Measurements from ENCODE around the gene RRBP1. TPM values are rescaled to one million over a fixed set of nuclear protein-coding genes. Genes with fewer than 3 reads are reported as not detected.

The RRBP1 gene
- total RNA-seq, 1 experiment from 2014 or later = 3.7 TPM

GRCh38 chr20:17569616-17570346 lies 112.3 kb downstream of the RRBP1 start, which contains the start of gene DSTN:
Gene DSTN, plus strand, starts transcription at chr20:17570075. Its CDS starts 134 bp downstream, at chr20:17570209.
- H3K27ac ChIP-seq (ENCODE audit: low read length) = no peak within 1 kb of the TSS
- H3K9me2 ChIP-seq (replicated peaks; ENCODE audit: insufficient read depth, low read length) = no peaks in the 10 kb centered on the region
- H3K79me2 ChIP-seq (ENCODE audit: low read length) = no peaks in the 10 kb centered on the region
- peaks cover 13% of the 10 kb centered on the region for H3K4me1 ChIP-seq (ENCODE audit: low read length)
- peak within 1 kb of the TSS; percentile 94 for H2AFZ ChIP-seq (ENCODE audit: low read length)
- no peaks in the 10 kb centered on the region for H3K9me3 ChIP-seq (ENCODE audit: low read length)
- DNase-seq = peak; percentile 94
- no peaks in the 10 kb centered on the region for H3K27me3 ChIP-seq (ENCODE audit: low read length)
- H3K9ac ChIP-seq (ENCODE audit: low read length) = peak within 1 kb of the TSS; percentile 78
- peak within 1 kb of the TSS; percentile 81 for H3K4me2 ChIP-seq (ENCODE audit: low read depth, low read length, poor library complexity, severe bottlenecking)
- H3K36me3 ChIP-seq (ENCODE audit: insufficient read depth, low read length) = no peaks in the 10 kb centered on the region
- H4K20me1 ChIP-seq (ENCODE audit: insufficient read depth, low read depth, low read length) = no peaks in the 10 kb centered on the region
- H3K4me3 ChIP-seq (ENCODE audit: low read length) = peak within 1 kb of the TSS; percentile 74

- H2AFZ ChIP-seq (ENCODE audit: low read length) = no peak overlapping the region
- H3K4me3 ChIP-seq (ENCODE audit: low read length) = no peak overlapping the region
- H3K9me2 ChIP-seq (replicated peaks; ENCODE audit: insufficient read depth, low read length) = no peaks in the 10 kb centered on the region
- H3K4me1 ChIP-seq (ENCODE audit: low read length) = peaks cover 13% of the 10 kb centered on the region
- H4K20me1 ChIP-seq (ENCODE audit: insufficient read depth, low read depth, low read length) = no peaks in the 10 kb centered on the region
- H3K27ac ChIP-seq (ENCODE audit: low read length) = no peak overlapping the region
- no peaks in the 10 kb centered on the region for H3K27me3 ChIP-seq (ENCODE audit: low read length)
- no peak overlapping the region for H3K9ac ChIP-seq (ENCODE audit: low read length)
- H3K4me2 ChIP-seq (ENCODE audit: low read depth, low read length, poor library complexity, severe bottlenecking) = no peak overlapping the region
- no peaks in the 10 kb centered on the region for H3K9me3 ChIP-seq (ENCODE audit: low read length)
- H3K36me3 ChIP-seq (ENCODE audit: insufficient read depth, low read length) = no peaks in the 10 kb centered on the region
- DNase-seq = no peak
- H3K79me2 ChIP-seq (ENCODE audit: low read length) = no peaks in the 10 kb centered on the region
These were observed 113.0 kb downstream of the RRBP1 start for GRCh38 chr20:17568972-17569521.

GRCh38 chr20:17568045-17568788 lies 113.8 kb downstream of the RRBP1 start:
- no peaks in the 10 kb centered on the region for H4K20me1 ChIP-seq (ENCODE audit: insufficient read depth, low read depth, low read length)
- DNase-seq = no peak
- no peaks in the 10 kb centered on the region for H3K9me3 ChIP-seq (ENCODE audit: low read length)
- H2AFZ ChIP-seq (ENCODE audit: low read length) = no peak overlapping the region
- H3K9me2 ChIP-seq (replicated peaks; ENCODE audit: insufficient read depth, low read length) = no peaks in the 10 kb centered on the region
- no peaks in the 10 kb centered on the region for H3K36me3 ChIP-seq (ENCODE audit: insufficient read depth, low read length)
- H3K79me2 ChIP-seq (ENCODE audit: low read length) = no peaks in the 10 kb centered on the region
- H3K4me2 ChIP-seq (ENCODE audit: low read depth, low read length, poor library complexity, severe bottlenecking) = no peak overlapping the region
- peaks cover 13% of the 10 kb centered on the region for H3K4me1 ChIP-seq (ENCODE audit: low read length)
- no peak overlapping the region for H3K9ac ChIP-seq (ENCODE audit: low read length)
- H3K27ac ChIP-seq (ENCODE audit: low read length) = no peak overlapping the region
- no peak overlapping the region for H3K4me3 ChIP-seq (ENCODE audit: low read length)
- H3K27me3 ChIP-seq (ENCODE audit: low read length) = no peaks in the 10 kb centered on the region

DNA sequence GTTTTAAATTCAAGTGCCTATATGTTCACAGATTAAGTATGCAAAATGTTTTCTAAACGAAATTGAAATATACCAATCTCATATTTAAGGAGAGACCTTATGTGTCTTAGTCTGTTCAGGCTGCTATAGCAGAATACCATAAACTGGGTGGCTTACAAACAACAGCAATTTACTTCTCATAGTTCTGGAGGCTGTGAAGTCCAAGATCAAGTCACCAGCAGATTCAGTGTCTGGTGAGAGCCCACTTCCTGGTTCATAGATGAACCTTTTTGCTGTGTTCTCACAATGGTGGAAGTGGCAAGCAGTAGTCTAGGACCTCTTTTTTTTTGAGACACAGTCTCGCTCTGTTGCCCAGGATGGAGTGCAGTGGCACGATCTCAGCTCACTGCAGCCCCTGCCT lies 115.7 kb downstream of the RRBP1 start:
- no peaks in the 10 kb centered on the region for H3K36me3 ChIP-seq (ENCODE audit: insufficient read depth, low read length)
- H3K79me2 ChIP-seq (ENCODE audit: low read length) = no peaks in the 10 kb centered on the region
- DNase-seq = no peak
- H3K27ac ChIP-seq (ENCODE audit: low read length) = no peak overlapping the region
- no peaks in the 10 kb centered on the region for H3K27me3 ChIP-seq (ENCODE audit: low read length)
- no peak overlapping the region for H3K4me3 ChIP-seq (ENCODE audit: low read length)
- H3K9ac ChIP-seq (ENCODE audit: low read length) = no peak overlapping the region
- H3K9me3 ChIP-seq (ENCODE audit: low read length) = no peaks in the 10 kb centered on the region
- no peaks in the 10 kb centered on the region for H4K20me1 ChIP-seq (ENCODE audit: insufficient read depth, low read depth, low read length)
- H3K4me2 ChIP-seq (ENCODE audit: low read depth, low read length, poor library complexity, severe bottlenecking) = no peak overlapping the region
- H2AFZ ChIP-seq (ENCODE audit: low read length) = no peak overlapping the region
- H3K4me1 ChIP-seq (ENCODE audit: low read length) = peaks cover 13% of the 10 kb centered on the region
- no peaks in the 10 kb centered on the region for H3K9me2 ChIP-seq (replicated peaks; ENCODE audit: insufficient read depth, low read length)

GRCh38 chr20:17565169-17565845 lies 116.7 kb downstream of the RRBP1 start:
- no peaks in the 10 kb centered on the region for H3K9me3 ChIP-seq (ENCODE audit: low read length)
- no peaks in the 10 kb centered on the region for H3K36me3 ChIP-seq (ENCODE audit: insufficient read depth, low read length)
- no peak overlapping the region for H3K9ac ChIP-seq (ENCODE audit: low read length)
- H3K4me2 ChIP-seq (ENCODE audit: low read depth, low read length, poor library complexity, severe bottlenecking) = no peak overlapping the region
- no peak overlapping the region for H2AFZ ChIP-seq (ENCODE audit: low read length)
- peaks cover 3% of the 10 kb centered on the region; the same call in 1 of the 2 replicates for H3K4me1 ChIP-seq (ENCODE audit: low read length)
- H3K27ac ChIP-seq (ENCODE audit: low read length) = no peak overlapping the region
- no peaks in the 10 kb centered on the region for H4K20me1 ChIP-seq (ENCODE audit: insufficient read depth, low read depth, low read length)
- H3K27me3 ChIP-seq (ENCODE audit: low read length) = no peaks in the 10 kb centered on the region
- no peaks in the 10 kb centered on the region for H3K9me2 ChIP-seq (replicated peaks; ENCODE audit: insufficient read depth, low read length)
- no peak for DNase-seq
- no peak overlapping the region for H3K4me3 ChIP-seq (ENCODE audit: low read length)
- no peaks in the 10 kb centered on the region for H3K79me2 ChIP-seq (ENCODE audit: low read length)

Other genes with a start within 250 kb of the RRBP1 start
- gene BFSP1, start 150.9 kb downstream of the RRBP1 start, total RNA-seq (2014; rRNA removed; shearing (Covaris generic); ENCODE audit: low replicate concordance) = not detected in 2 replicates
- gene DSTN, start 112.2 kb downstream of the RRBP1 start, total RNA-seq (2014; rRNA removed; shearing (Covaris generic); ENCODE audit: low replicate concordance) = 8.9 and 9.5 TPM in 2 replicates
- gene BANF2, start 17.7 kb upstream of the RRBP1 start, total RNA-seq (2014; rRNA removed; shearing (Covaris generic); ENCODE audit: low replicate concordance) = not detected in 2 replicates

Measured in Karpas-422 (cell line).